Measurements from ENCODE around the gene SGMS1.
"Not testable (repeated sequence)": the region's sequence is repeated elsewhere in the genome, so short reads cannot be mapped to it uniquely, and the experiment has no call there.

Gene SGMS1

DNA sequence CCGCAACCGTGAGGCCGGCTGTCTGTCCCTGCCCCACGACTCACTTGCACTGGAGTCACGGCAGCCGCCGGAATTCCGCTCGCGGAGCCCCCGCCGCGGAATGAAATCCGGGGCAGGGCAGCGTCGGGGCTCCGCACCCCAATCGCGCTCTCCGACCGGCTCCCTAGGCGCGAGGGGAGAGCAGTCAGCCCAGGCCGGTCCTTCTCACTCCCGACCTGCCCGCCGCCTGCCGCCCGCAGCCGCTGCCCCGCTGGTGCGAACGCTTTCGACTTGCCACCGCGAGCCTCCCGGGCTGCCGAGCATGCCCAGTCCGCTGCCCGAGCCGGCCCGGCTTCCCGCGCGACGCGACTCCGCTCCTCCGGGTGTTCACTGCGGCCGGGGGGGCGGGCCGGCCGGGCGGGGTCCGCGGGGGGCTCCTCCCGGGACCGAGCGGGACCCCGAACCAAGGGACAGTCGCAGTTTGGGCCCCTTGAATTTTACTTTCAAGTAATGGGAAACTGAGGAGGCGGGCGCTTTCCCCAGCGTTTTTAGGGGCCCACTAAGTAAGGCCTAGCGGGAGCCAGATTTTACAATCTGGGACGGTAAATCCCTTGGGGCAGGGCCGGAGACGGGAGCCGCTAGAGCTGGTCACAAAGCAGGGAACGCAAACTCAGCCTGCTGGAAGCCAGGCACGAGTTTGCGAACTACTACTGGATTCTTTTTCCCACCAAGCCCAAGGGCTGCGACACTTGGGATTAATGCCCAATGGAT lies at the start of gene SGMS1:
SGMS1 (minus strand) TSS at position 294 of the 750 bp plus-strand sequence. CDS start 279,842 bp downstream, outside the sequence.
- H3K9me3 ChIP-seq (replicated peaks in 1 of 11): no peaks in the 10 kb centered on the region
- peak within 1 kb of the TSS; percentile 80 to 96 (median 91) for H3K9ac ChIP-seq
- peak within 1 kb of the TSS; percentile 78 to 98 (median 92) for H3K4me3 ChIP-seq
- H3K27ac ChIP-seq: peak within 1 kb of the TSS; percentile 86 to 97 (median 93)
- H4K20me1 ChIP-seq: peaks cover 11 to 47% (median 30%) of the 10 kb centered on the region in 11 experiments; a peak in 17 of 22 replicates
- no peaks in the 10 kb centered on the region for H3K27me3 ChIP-seq
- H3K4me1 ChIP-seq: peaks cover 21 to 43% (median 35%) of the 10 kb centered on the region in 10 experiments
- no peak for TF ChIP-seq Cebpa-rat (IDR thresholded peaks at IDR 0.05)
- H3K36me3 ChIP-seq: no peaks in the 10 kb centered on the region
- peak within 1 kb of the TSS; percentile 86 to 98 (median 96) for H3K4me2 ChIP-seq

- not testable (repeated sequence) for H3K9ac ChIP-seq; H4K20me1 ChIP-seq; H3K9me3 ChIP-seq (replicated peaks in 1 of 11); H3K36me3 ChIP-seq; H3K4me3 ChIP-seq; H3K27me3 ChIP-seq
- TF ChIP-seq Cebpa-rat (IDR thresholded peaks at IDR 0.05): peak in 1 of 11 experiments; percentile 48; a peak in 1 of 22 replicates
- Histone ChIP-seq H3K27ac (peak overlapping the region in 8 of 11 experiments; percentile 53 to 72 (median 64); a peak in 14 of 22 replicates), H3K4me1 (peaks cover 0 to 11% (median 6%) of the 10 kb centered on the region in 10 experiments; a peak in 12 of 20 replicates), H3K4me2 (peak overlapping the region in 10 of 11 experiments; percentile 15 to 46 (median 30); a peak in 11 of 22 replicates)
These were observed 48.4 kb upstream of the SGMS1 start for GRCh38 chr10:50672152-50672551.

DNA sequence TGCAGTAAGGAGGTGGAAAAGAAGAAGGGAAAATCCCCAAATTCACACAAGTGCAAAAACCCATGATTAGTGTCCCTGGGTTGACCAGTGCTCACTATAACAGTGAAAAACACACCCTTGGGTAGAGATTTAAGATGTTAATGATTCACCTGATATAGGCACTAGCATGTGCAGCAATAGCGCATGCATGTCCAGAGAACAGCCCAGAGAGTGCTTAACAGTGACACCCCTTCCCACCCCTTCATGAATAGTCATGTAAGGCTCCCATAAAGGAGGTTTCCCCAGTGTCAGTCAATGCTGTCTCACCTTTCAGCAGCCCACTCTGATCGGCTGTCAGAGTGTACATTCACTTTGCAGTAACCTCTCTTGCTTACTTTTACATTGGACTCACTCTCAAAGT lies 47.9 kb upstream of the SGMS1 start:
- H3K9ac ChIP-seq; H3K9me3 ChIP-seq (replicated peaks in 1 of 11); H4K20me1 ChIP-seq; H3K36me3 ChIP-seq; H3K27me3 ChIP-seq; H3K4me3 ChIP-seq: not testable (repeated sequence)
- Histone ChIP-seq H3K4me2 (peak overlapping the region in 10 of 11 experiments; percentile 15 to 46 (median 30); a peak in 10 of 22 replicates), H3K27ac (peak overlapping the region in 8 of 11 experiments; percentile 53 to 72 (median 64); a peak in 14 of 22 replicates), H3K4me1 (peaks cover 0 to 11% (median 6%) of the 10 kb centered on the region in 10 experiments; a peak in 12 of 20 replicates)

DNA sequence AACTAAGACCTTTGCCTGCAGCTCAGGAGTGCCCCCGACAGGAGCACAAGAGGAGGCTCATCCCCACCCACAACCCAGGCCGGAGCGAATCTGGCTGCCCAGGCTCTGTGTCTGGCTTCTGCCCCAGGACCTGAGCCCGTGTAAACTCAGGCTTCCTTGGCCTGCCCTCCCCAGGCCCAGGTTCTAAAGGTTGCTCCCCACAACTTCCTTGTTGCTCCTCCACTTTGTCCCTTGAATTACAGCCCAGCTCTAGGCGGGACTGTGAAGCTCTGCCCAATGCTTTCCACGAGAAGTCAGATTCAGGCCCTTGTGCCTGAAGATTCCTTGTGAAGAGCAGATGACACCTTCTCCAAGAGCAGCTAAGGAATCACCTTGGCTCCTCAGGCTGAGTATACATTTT lies 46.2 kb upstream of the SGMS1 start:
- not testable (repeated sequence) for H3K36me3 ChIP-seq

DNA sequence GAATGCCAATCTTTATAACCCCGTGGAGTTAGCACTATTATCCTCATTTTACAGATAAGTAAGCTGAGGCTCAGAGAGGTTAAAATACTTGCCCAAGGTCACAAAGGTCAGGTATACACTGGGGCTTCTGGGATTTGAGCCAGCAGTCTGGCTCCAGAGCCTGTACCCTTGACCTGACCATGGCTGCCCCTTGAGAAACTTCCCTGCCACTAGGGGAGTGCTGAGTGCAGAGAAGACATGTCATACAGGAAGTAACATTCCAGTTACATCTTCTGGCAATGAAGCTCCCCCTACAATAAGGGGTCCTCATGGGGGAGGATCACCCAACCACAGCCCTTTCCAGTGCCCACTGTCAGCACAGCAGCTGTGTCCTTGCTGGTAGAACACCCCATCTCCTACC lies 43.6 kb upstream of the SGMS1 start:
- H3K27me3 ChIP-seq; H3K4me1 ChIP-seq; H3K9ac ChIP-seq; H3K27ac ChIP-seq; H3K36me3 ChIP-seq; H3K4me2 ChIP-seq; H3K9me3 ChIP-seq (replicated peaks in 1 of 11); H3K4me3 ChIP-seq; H4K20me1 ChIP-seq: not testable (repeated sequence)

More for the DNA sequence above, 46.2 kb upstream of the SGMS1 start:
- not testable (repeated sequence) for H3K9ac ChIP-seq; H3K9me3 ChIP-seq (replicated peaks in 1 of 11); H3K4me2 ChIP-seq; H3K27me3 ChIP-seq; H4K20me1 ChIP-seq; H3K4me3 ChIP-seq; H3K27ac ChIP-seq
- peaks cover 0 to 11% (median 6%) of the 10 kb centered on the region in 10 experiments; a peak in 12 of 20 replicates for H3K4me1 ChIP-seq

- H3K4me3 ChIP-seq; H3K4me1 ChIP-seq; H3K9me3 ChIP-seq (replicated peaks in 1 of 11); H3K36me3 ChIP-seq; H3K4me2 ChIP-seq; H3K9ac ChIP-seq; H4K20me1 ChIP-seq; H3K27me3 ChIP-seq; H3K27ac ChIP-seq: not testable (repeated sequence)
These were observed 38.7 kb upstream of the SGMS1 start for GRCh38 chr10:50662420-50662819.

DNA sequence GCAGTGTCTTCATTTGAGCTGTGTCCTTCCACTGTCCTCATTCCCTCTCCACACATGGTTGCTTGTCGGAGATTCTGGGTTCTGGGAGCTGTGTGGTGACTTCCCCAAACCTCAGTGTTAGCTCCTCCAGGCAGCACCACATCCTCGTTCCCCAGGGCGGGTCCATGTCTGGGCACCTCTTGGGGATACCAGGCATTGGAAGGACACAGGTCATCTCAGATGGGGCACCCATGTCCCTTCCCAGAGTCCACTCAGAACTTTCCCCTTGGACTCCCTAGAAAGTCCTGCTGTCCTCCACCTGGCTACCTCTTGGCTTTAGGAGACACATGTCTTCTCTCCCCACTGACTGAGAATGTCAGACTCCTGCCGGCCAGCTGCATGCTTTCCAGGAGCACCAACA lies 37.8 kb upstream of the SGMS1 start:
- not testable (repeated sequence) for H3K27ac ChIP-seq; H3K9ac ChIP-seq; H3K4me3 ChIP-seq; H3K27me3 ChIP-seq; H4K20me1 ChIP-seq; H3K9me3 ChIP-seq (replicated peaks in 1 of 11); H3K36me3 ChIP-seq; H3K4me2 ChIP-seq; H3K4me1 ChIP-seq

DNA sequence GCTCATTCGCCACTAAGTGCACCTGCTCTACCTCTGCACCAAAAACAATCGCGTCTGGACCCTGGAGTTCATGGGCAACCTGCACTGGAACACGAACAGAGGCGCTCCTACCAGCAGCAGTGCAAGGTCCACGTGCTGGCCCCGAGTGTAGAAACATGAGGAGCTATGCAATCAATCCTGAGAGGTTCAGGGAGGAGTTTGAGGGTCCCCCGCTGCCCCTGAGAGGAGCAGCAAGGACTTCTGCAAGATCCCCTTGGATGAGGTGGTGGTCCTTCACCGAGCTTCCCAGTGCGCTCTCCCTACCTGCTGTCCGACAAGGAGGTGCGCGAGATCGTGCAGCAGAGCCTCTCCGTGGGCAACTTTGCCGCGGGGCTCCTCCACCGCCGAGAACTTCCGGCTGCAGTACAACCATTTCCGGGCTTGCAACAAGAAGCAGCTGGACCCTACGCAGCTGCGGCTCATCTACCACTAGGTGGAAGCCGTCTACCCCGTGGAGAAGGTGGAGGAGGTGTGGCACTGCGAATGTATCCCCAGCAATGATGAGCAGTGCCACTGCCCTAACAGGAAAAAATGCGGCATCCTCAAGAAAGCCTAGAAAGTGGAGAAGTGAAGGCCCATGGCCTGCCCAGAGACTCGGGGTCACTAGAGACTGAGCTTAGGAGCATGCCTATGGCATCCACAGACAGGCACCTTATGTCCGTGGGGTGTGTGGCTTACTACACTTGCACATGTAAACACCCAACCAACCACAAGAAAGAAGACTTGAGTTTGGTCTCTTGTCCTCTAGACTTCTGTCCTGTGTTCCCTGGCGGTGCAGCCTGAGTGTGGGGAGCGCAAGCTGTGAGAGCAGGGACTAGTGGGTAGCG lies 36.3 kb upstream of the SGMS1 start:
- H4K20me1 ChIP-seq; H3K36me3 ChIP-seq; H3K4me1 ChIP-seq; H3K9ac ChIP-seq; H3K9me3 ChIP-seq (replicated peaks in 1 of 11); H3K27me3 ChIP-seq; H3K27ac ChIP-seq: not testable (repeated sequence)
- peak overlapping the region; percentile 30 to 60 (median 48); a peak in 20 of 22 replicates for H3K4me2 ChIP-seq
- peak overlapping the region in 6 of 10 experiments; percentile 11 to 53 (median 17); a peak in 3 of 20 replicates for H3K4me3 ChIP-seq

DNA sequence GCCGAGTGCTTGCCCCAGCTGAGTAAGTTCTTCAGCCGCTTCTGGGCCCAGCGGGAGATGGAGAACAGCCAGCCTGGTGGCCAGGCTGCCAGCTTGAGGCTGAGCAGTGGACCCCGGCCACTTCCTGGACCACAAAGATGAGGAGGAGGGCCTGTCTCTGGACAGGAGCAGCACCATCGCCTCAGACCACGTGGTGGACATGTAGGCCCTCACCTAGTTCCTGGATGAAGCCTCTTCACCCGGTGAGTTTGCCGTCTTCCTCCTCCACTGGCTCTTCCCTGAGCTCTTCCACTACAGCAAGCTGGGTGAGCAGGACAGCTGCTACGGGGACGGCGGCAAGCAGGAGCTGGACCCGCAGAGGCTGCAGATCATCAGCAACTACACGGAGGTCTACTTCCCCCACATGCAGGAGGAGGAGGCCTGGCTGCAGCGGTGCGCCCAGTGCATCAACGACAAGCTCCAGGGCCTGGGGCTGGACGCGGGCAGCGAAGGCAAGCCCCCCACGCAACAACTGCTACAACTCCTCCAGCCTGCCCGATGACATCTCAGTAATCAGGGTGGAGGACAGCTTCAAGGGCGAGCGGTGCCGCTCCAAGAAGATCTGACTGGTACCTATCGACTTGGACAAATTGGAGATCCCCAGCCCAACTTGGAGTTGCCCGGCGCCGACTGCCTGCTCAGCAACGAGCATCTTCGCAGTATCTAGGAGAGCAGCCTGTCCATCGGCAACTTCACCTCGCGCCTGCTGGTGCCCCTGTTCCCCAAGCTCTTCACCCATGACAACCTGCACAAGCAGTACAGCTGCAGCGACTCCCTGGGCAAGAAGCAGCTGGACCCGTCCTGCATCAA lies 35.5 kb upstream of the SGMS1 start:
- H3K9ac ChIP-seq; H4K20me1 ChIP-seq; H3K27ac ChIP-seq; H3K27me3 ChIP-seq; H3K9me3 ChIP-seq (replicated peaks in 1 of 11); H3K36me3 ChIP-seq: not testable (repeated sequence)
- peaks cover 2 to 13% (median 6%) of the 10 kb centered on the region in 10 experiments for H3K4me1 ChIP-seq
- H3K4me3 ChIP-seq: peak overlapping the region in 2 of 10 experiments; percentile 11 to 46; a peak in 1 of 20 replicates
- peak overlapping the region in 6 of 11 experiments; percentile 37 to 58 (median 48); a peak in 6 of 22 replicates for H3K4me2 ChIP-seq

Data from BLaER1 treated with 17β-estradiol and CSF1 and Interleukin-3, amounts not matched to agents 10 nM and 100 nM (cell line).